Hepatocyte (in vitro differentiated cells): ENCODE data around the gene CCDC3. TPM values are rescaled to one million over a fixed set of nuclear protein-coding genes. Genes with fewer than 3 reads are reported as not detected.

ENCODE experiments used
- DNase-seq: peaks from one replicate; pipeline ENCODE4 v3.0.0-alpha.2; 2016; ENCODE audit warnings: low spot score
- H2AFZ ChIP-seq: fragments of 200-600 bp; sonication (generic); 2 replicates; pipeline ENCODE4 v1.6.0; 2016; ENCODE audit warnings: antibody characterized with exemption, mild to moderate bottlenecking
- H3K27ac ChIP-seq: fragments of 200-600 bp; sonication (generic); 2 replicates; pipeline ENCODE4 v1.5.1; 2016; ENCODE audit warnings: mild to moderate bottlenecking
- H3K27me3 ChIP-seq: fragments of 200-600 bp; sonication (generic); 2 replicates; pipeline ENCODE4 v1.6.1; 2016
- H3K36me3 ChIP-seq: fragments of 200-600 bp; sonication (generic); replicated peaks from 2 replicates; pipeline ENCODE4 v1.5.1; 2016; ENCODE audit warnings: low read depth; ENCODE audit not compliant: insufficient read depth
- H3K4me1 ChIP-seq: fragments of 200-600 bp; sonication (generic); 2 replicates; pipeline ENCODE4 v1.5.1; 2016; ENCODE audit warnings: mild to moderate bottlenecking, moderate library complexity; ENCODE audit not compliant: insufficient read depth
- H3K4me2 ChIP-seq: fragments of 200-600 bp; sonication (generic); 2 replicates; pipeline ENCODE4 v1.6.0; 2016
- H3K4me3 ChIP-seq: fragments of 200-600 bp; sonication (generic); 2 replicates; pipeline ENCODE4 v1.5.1; 2016; ENCODE audit warnings: mild to moderate bottlenecking
- H3K79me2 ChIP-seq: fragments of 200-600 bp; sonication (generic); 2 replicates; pipeline ENCODE4 v1.6.0; 2017; ENCODE audit warnings: mild to moderate bottlenecking
- H3K9me2 ChIP-seq: fragments of 200-600 bp; sonication (generic); replicated peaks from 2 replicates; pipeline ENCODE4 v1.6.0; 2017; ENCODE audit warnings: mild to moderate bottlenecking; ENCODE audit not compliant: insufficient read depth
- H3K9me3 ChIP-seq: fragments of 200-600 bp; sonication (generic); 2 replicates; pipeline ENCODE4 v1.5.1; 2016; ENCODE audit warnings: low read depth, mild to moderate bottlenecking
- H4K20me1 ChIP-seq: fragments of 200-600 bp; sonication (generic); 2 replicates; pipeline ENCODE4 v1.6.0; 2016; ENCODE audit warnings: mild to moderate bottlenecking; ENCODE audit not compliant: insufficient read depth, poor library complexity, severe bottlenecking
- CTCF ChIP-seq: fragments of 200-600 bp; sonication (generic); IDR thresholded peaks from 2 replicates; pipeline ENCODE4 v1.5.1; 2016; ENCODE audit warnings: antibody characterized with exemption, mild to moderate bottlenecking; ENCODE audit not compliant: poor library complexity
- EZH2 ChIP-seq: fragments of 200-600 bp; sonication (generic); IDR thresholded peaks from 2 replicates; pipeline ENCODE4 v1.6.1; 2016; ENCODE audit warnings: antibody characterized with exemption, mild to moderate bottlenecking, borderline replicate concordance
- EZH2phosphoT487 ChIP-seq: fragments of 200-600 bp; sonication (generic); IDR thresholded peaks from one replicate; pipeline ENCODE4 v1.6.1; 2018; ENCODE audit warnings: antibody characterized with exemption, mild to moderate bottlenecking, low read depth, moderate library complexity; ENCODE audit not compliant: unreplicated experiment, severe bottlenecking
- WGBS: methylation state at CpG from one replicate; pipeline ENCODE4 v1.1.6; 2016; ENCODE audit warnings: low lambda C conversion rate; ENCODE audit errors: missing lambda C conversion rate; 5-methylcytosine and 5-hydroxymethylcytosine counted together
- polyA plus RNA-seq: library from polyadenylated mRNA; unstranded; fragments of >200 nt; fragmentation: Nextera tagmentation; extraction: Ambion mirVana; gene quantifications from 2 replicates; pipeline ENCODE4 v1.2.1, GENCODE V29; 2016
- total RNA-seq: library from RNA; depleted of rRNA; stranded (reverse); fragments of >200 nt; gene quantifications from 2 replicates; pipeline ENCODE4 v1.2.3, GENCODE V29; 2014

Gene CCDC3
- total and polyA plus RNA-seq, 2 experiments from 2014 or later = 10.4 to 10.5 TPM

- no peaks in the 10 kb centered on the region for H3K9me3 ChIP-seq
- H3K36me3 ChIP-seq = no peaks in the 10 kb centered on the region
- no peak overlapping the region for H3K4me3 ChIP-seq
- WGBS = 69% methylated on average over 3 of the region's 3 CpGs
- H3K27me3 ChIP-seq = peaks cover 27% of the 10 kb centered on the region
- DNase-seq = no peak
- TF ChIP-seq EZH2phosphoT487 (no peak), EZH2 (no peak), CTCF (no peak)
- no peaks in the 10 kb centered on the region for H3K4me1 ChIP-seq
- no peak overlapping the region for H3K4me2 ChIP-seq
- no peaks in the 10 kb centered on the region for H3K9me2 ChIP-seq
- no peaks in the 10 kb centered on the region for H3K79me2 ChIP-seq
- no peak overlapping the region for H3K27ac ChIP-seq
- H2AFZ ChIP-seq = no peak overlapping the region
- H4K20me1 ChIP-seq = no peaks in the 10 kb centered on the region
These were observed 4.5 kb upstream of the CCDC3 start for GRCh38 chr10:13006037-13006436.

GRCh38 chr10:13003759-13004158 is 2.2 kb upstream of the CCDC3 start:
- H3K27ac ChIP-seq = no peak overlapping the region
- DNase-seq = no peak
- H3K4me2 ChIP-seq = no peak overlapping the region
- H3K36me3 ChIP-seq = no peaks in the 10 kb centered on the region
- 91% methylated on average over 3 of the region's 3 CpGs for WGBS
- no peak for TF ChIP-seq EZH2
- TF ChIP-seq CTCF = no peak
- no peak for TF ChIP-seq EZH2phosphoT487
- no peaks in the 10 kb centered on the region for H3K9me2 ChIP-seq
- no peak overlapping the region for H2AFZ ChIP-seq
- H3K4me3 ChIP-seq = no peak overlapping the region
- no peaks in the 10 kb centered on the region for H3K9me3 ChIP-seq
- no peaks in the 10 kb centered on the region for H3K4me1 ChIP-seq
- H3K27me3 ChIP-seq = peaks cover 46% of the 10 kb centered on the region
- H4K20me1 ChIP-seq = no peaks in the 10 kb centered on the region
- no peaks in the 10 kb centered on the region for H3K79me2 ChIP-seq

GRCh38 chr10:13003004-13003403 is 1.5 kb upstream of the CCDC3 start:
- H3K9me3 ChIP-seq = no peaks in the 10 kb centered on the region
- TF ChIP-seq EZH2 (no peak), EZH2phosphoT487 (no peak), CTCF (no peak)
- H3K27ac ChIP-seq = no peak overlapping the region
- no peak for DNase-seq
- H3K4me3 ChIP-seq = no peak overlapping the region
- no peaks in the 10 kb centered on the region for H3K9me2 ChIP-seq
- no peak overlapping the region for H2AFZ ChIP-seq
- H4K20me1 ChIP-seq = no peaks in the 10 kb centered on the region
- H3K79me2 ChIP-seq = no peaks in the 10 kb centered on the region
- no peak overlapping the region for H3K4me2 ChIP-seq
- H3K36me3 ChIP-seq = no peaks in the 10 kb centered on the region
- H3K4me1 ChIP-seq = no peaks in the 10 kb centered on the region
- H3K27me3 ChIP-seq = peaks cover 46% of the 10 kb centered on the region

- Histone ChIP-seq H3K79me2 (no peaks in the 10 kb centered on the region), H3K36me3 (no peaks in the 10 kb centered on the region), H3K4me3 (peak overlapping the region; percentile 42), H3K27me3 (peaks cover 46% of the 10 kb centered on the region), H2AFZ (no peak overlapping the region), H3K9me2 (no peaks in the 10 kb centered on the region), H3K9me3 (no peaks in the 10 kb centered on the region), H4K20me1 (no peaks in the 10 kb centered on the region), H3K4me2 (peak overlapping the region; percentile 92), H3K4me1 (no peaks in the 10 kb centered on the region), H3K27ac (no peak overlapping the region)
- DNase-seq = no peak
- no peak for TF ChIP-seq EZH2phosphoT487
- no peak for TF ChIP-seq CTCF
- TF ChIP-seq EZH2 = no peak
- 10% methylated on average over 8 of the region's 9 CpGs for WGBS
These were observed 337 bp upstream of the CCDC3 start for GRCh38 chr10:13001887-13002212.
